PC-9 (cell line): ENCODE results near the gene ANKRD6. TPM values are rescaled to one million over a fixed set of nuclear protein-coding genes. Genes with fewer than 3 reads are reported as not detected.

Source experiments
- BruUV-seq: library from RNA; stranded (reverse); fragments of 400-500 nt; replicated peaks from 2 replicates; lab custom pipeline; 2021; lab: Mats Ljungman, UMichigan
- CTCF ChIA-PET: fragments of 300-600 bp; sonication (Branson Sonifier 250); formaldehyde crosslinking; loops from one replicate; lab custom pipeline; 2022; ENCODE audit warnings: antibody characterized with exemption; lab: Charles Lee
- POLR2A ChIA-PET: fragments of 300-600 bp; sonication (Branson Sonifier 250); formaldehyde crosslinking; loops from one replicate; lab custom pipeline; 2022; ENCODE audit warnings: antibody characterized with exemption; ENCODE audit not compliant: unreplicated experiment; lab: Charles Lee
- DNase-seq, 2 experiments: peaks; one replicate each; pipeline versions ENCODE4 v3.0.0 to v3.0.0-alpha.2; 2015 to 2022; ENCODE audit warnings: mixed read lengths in 1 of 2
- H2AFZ ChIP-seq: fragments of 200-600 bp; sonication (generic); 2 replicates; pipeline ENCODE4 v1.8.1; 2017; ENCODE audit warnings: antibody characterized with exemption
- H3F3A ChIP-seq: fragments of 200-600 bp; sonication (generic); 2 replicates; pipeline ENCODE4 v1.8.1; 2017; ENCODE audit warnings: antibody characterized with exemption, mild to moderate bottlenecking, low read depth; ENCODE audit not compliant: insufficient read depth
- H3K27ac ChIP-seq: fragments of 200-600 bp; sonication (generic); 2 replicates; pipeline ENCODE4 v1.6.1; 2016; ENCODE audit warnings: mixed run types
- H3K27me3 ChIP-seq: fragments of 200-600 bp; sonication (generic); 2 replicates; pipeline ENCODE4 v1.6.1; 2016; ENCODE audit warnings: low read depth, mixed run types; ENCODE audit not compliant: insufficient read depth
- H3K36me3 ChIP-seq: fragments of 200-600 bp; sonication (generic); 2 replicates; pipeline ENCODE4 v1.6.1; 2016; ENCODE audit warnings: low read depth, mixed run types
- H3K4me1 ChIP-seq: fragments of 200-600 bp; sonication (generic); replicated peaks from 2 replicates; pipeline ENCODE4 v1.6.1; 2016; ENCODE audit warnings: mixed run types; ENCODE audit not compliant: insufficient read depth
- H3K4me2 ChIP-seq: fragments of 200-600 bp; sonication (generic); 2 replicates; pipeline ENCODE4 v1.6.1; 2017; ENCODE audit warnings: mixed run types
- H3K4me3 ChIP-seq: fragments of 200-600 bp; sonication (generic); 2 replicates; pipeline ENCODE4 v1.6.1; 2016; ENCODE audit warnings: mixed run types
- H3K79me2 ChIP-seq: fragments of 200-600 bp; sonication (generic); 2 replicates; pipeline ENCODE4 v1.6.1; 2017; ENCODE audit warnings: low read depth, mixed run types
- H3K9me2 ChIP-seq: fragments of 200-600 bp; sonication (generic); 2 replicates; pipeline ENCODE4 v1.8.1; 2017; ENCODE audit warnings: mild to moderate bottlenecking; ENCODE audit not compliant: insufficient read depth
- H3K9me3 ChIP-seq: fragments of 200-600 bp; sonication (generic); 2 replicates; pipeline ENCODE4 v1.8.1; 2016; ENCODE audit warnings: low read depth; ENCODE audit not compliant: insufficient read depth
- H4K20me1 ChIP-seq: fragments of 200-600 bp; sonication (generic); 2 replicates; pipeline ENCODE4 v1.8.1; 2017; ENCODE audit not compliant: insufficient read depth
- CTCF ChIP-seq: fragments of 200-600 bp; sonication (generic); conservative IDR thresholded peaks from 2 replicates; pipeline ENCODE4 v1.6.1; 2017; ENCODE audit warnings: mixed run types, antibody characterized with exemption, mild to moderate bottlenecking, moderate library complexity
- EZH2 ChIP-seq: fragments of 200-600 bp; sonication (generic); IDR thresholded peaks from 2 replicates; pipeline ENCODE4 v1.8.0; 2017; ENCODE audit warnings: antibody characterized with exemption, low read depth
- intact Hi-C: fragments of 100-400 bp; cut with micrococcal nuclease; formaldehyde crosslinking; loops from one replicate; pipeline ENCODE4 v1.10.0; 2022; ENCODE audit not compliant: unreplicated experiment
- total RNA-seq: library from RNA; stranded (reverse); gene quantifications from 2 replicates; pipeline ENCODE4 v1.2.3, GENCODE V29; 2021

ANKRD6 gene
- total RNA-seq, 1 experiment from 2014 or later, result 1.8 TPM

GRCh38 chr6:89481695-89482094 lies 48.7 kb downstream of the ANKRD6 start:
- ChIA-PET CTCF (no interaction called here), POLR2A (no interaction called here)
- no TSS peak for BruUV-seq
- H3K4me1 ChIP-seq, result no peaks in the 10 kb centered on the region
- H3K36me3 ChIP-seq, result no peaks in the 10 kb centered on the region
- no peaks in the 10 kb centered on the region for H3K27me3 ChIP-seq
- no peak overlapping the region for H3K4me3 ChIP-seq
- H3K79me2 ChIP-seq, result no peaks in the 10 kb centered on the region
- no peaks in the 10 kb centered on the region for H3K9me3 ChIP-seq
- no peaks in the 10 kb centered on the region for H3K9me2 ChIP-seq
- no peak for TF ChIP-seq CTCF
- no peak for TF ChIP-seq EZH2
- intact Hi-C loops, result no loop called here
- H2AFZ ChIP-seq, result no peak overlapping the region
- no peak overlapping the region for H3K27ac ChIP-seq
- no peaks in the 10 kb centered on the region for H3F3A ChIP-seq
- H4K20me1 ChIP-seq, result no peaks in the 10 kb centered on the region
- DNase-seq, result no peak
- no peak overlapping the region for H3K4me2 ChIP-seq

- no peaks in the 10 kb centered on the region for H3K9me3 ChIP-seq
- no peak overlapping the region for H3K4me3 ChIP-seq
- no peak for TF ChIP-seq CTCF
- no peak for TF ChIP-seq EZH2
- no peaks in the 10 kb centered on the region for H3K79me2 ChIP-seq
- ChIA-PET CTCF (no interaction called here), POLR2A (no interaction called here)
- H3K36me3 ChIP-seq, result no peaks in the 10 kb centered on the region
- H3K4me2 ChIP-seq, result no peak overlapping the region
- no peaks in the 10 kb centered on the region for H3K27me3 ChIP-seq
- H4K20me1 ChIP-seq, result no peaks in the 10 kb centered on the region
- no peak for DNase-seq
- intact Hi-C loops, result no loop called here
- no peaks in the 10 kb centered on the region for H3F3A ChIP-seq
- H3K27ac ChIP-seq, result no peak overlapping the region
- H3K9me2 ChIP-seq, result no peaks in the 10 kb centered on the region
- BruUV-seq, result no TSS peak
- no peak overlapping the region for H2AFZ ChIP-seq
- no peaks in the 10 kb centered on the region for H3K4me1 ChIP-seq
Observed at GRCh38 chr6:89482126-89482525, 49.2 kb downstream of the ANKRD6 start.

- H3K4me3 ChIP-seq, result no peak overlapping the region
- no peaks in the 10 kb centered on the region for H3K27me3 ChIP-seq
- no TSS peak for BruUV-seq
- H2AFZ ChIP-seq, result no peak overlapping the region
- H3K4me1 ChIP-seq, result no peaks in the 10 kb centered on the region
- H3K79me2 ChIP-seq, result no peaks in the 10 kb centered on the region
- POLR2A ChIA-PET, result no interaction called here
- CTCF ChIA-PET, result no interaction called here
- no peaks in the 10 kb centered on the region for H4K20me1 ChIP-seq
- no peaks in the 10 kb centered on the region for H3K9me2 ChIP-seq
- H3K36me3 ChIP-seq, result no peaks in the 10 kb centered on the region
- H3K4me2 ChIP-seq, result no peak overlapping the region
- intact Hi-C loops, result no loop called here
- TF ChIP-seq CTCF (no peak), EZH2 (no peak)
- H3K9me3 ChIP-seq, result no peaks in the 10 kb centered on the region
- DNase-seq, result no peak
- H3K27ac ChIP-seq, result no peak overlapping the region
- H3F3A ChIP-seq, result no peaks in the 10 kb centered on the region
Observed at GRCh38 chr6:89483111-89483720, 50.3 kb downstream of the ANKRD6 start.
